Spleen (tissue), 11 donors: Measurements from ENCODE around the gene KBTBD8. TPM values are rescaled to one million over a fixed set of nuclear protein-coding genes. Genes with fewer than 3 reads are reported as not detected.

ENCODE experiments used
- DNase-seq: peaks from one replicate; pipeline ENCODE4 v3.0.0-alpha.2; 2020
- H3K27ac ChIP-seq, 8 donors: fragments of 200-600 bp; sonication (generic) in 7 of 8; 1 replicate in 4 of 8; 2 replicates in 4 of 8; pipeline versions ENCODE4 v1.5.0 to v1.8.0; 2016 to 2021; ENCODE audit warnings: inconsistent platforms in 4 of 8, mild to moderate bottlenecking in 4 of 8, moderate library complexity in 1 of 8
- H3K27me3 ChIP-seq, 7 donors: fragments of 200-600 bp; sonication (generic) in 6 of 7; replicated peaks in 1 of 7; 1 replicate in 4 of 7; 2 replicates in 3 of 7; pipeline versions ENCODE4 v1.5.0 to v1.8.0; 2016 to 2021; ENCODE audit warnings: inconsistent platforms in 3 of 7, mild to moderate bottlenecking in 1 of 7
- H3K36me3 ChIP-seq, 6 donors: fragments of 200-600 bp; sonication (generic) in 5 of 6; 1 replicate in 4 of 6; 2 replicates in 2 of 6; pipeline versions ENCODE4 v1.5.0 to v1.8.0; 2016 to 2021; ENCODE audit warnings: inconsistent platforms in 2 of 6
- H3K4me1 ChIP-seq, 6 donors: fragments of 200-600 bp; sonication (generic) in 5 of 6; 1 replicate in 3 of 6; 2 replicates in 3 of 6; pipeline versions ENCODE4 v1.5.0 to v1.8.0; 2016 to 2021; ENCODE audit warnings: inconsistent platforms in 3 of 6
- H3K4me3 ChIP-seq, 8 donors: fragments of 200-600 bp; sonication (generic) in 7 of 8; 1 replicate in 4 of 8; 2 replicates in 4 of 8; pipeline versions ENCODE4 v1.5.0 to v1.8.0; 2016 to 2021; ENCODE audit warnings: inconsistent platforms in 4 of 8, mild to moderate bottlenecking in 4 of 8, moderate library complexity in 2 of 8
- H3K9me3 ChIP-seq, 8 donors: fragments of 200-600 bp; sonication (generic) in 7 of 8; 1 replicate in 4 of 8; 2 replicates in 4 of 8; pipeline versions ENCODE4 v1.5.0 to v1.8.0; 2016 to 2021; ENCODE audit warnings: inconsistent platforms in 4 of 8
- CTCF ChIP-seq, 11 experiments: fragments of 200-600 bp in 7 of 11; fragments of 450-650 bp in 4 of 11; sonication (generic) in 4 of 11; IDR thresholded peaks in 8 of 11; conservative IDR thresholded peaks in 3 of 11; 1 replicate in 7 of 11; 2 replicates in 4 of 11; pipeline versions ENCODE4 v1.4.0 to v1.8.0; 2016 to 2021; ENCODE audit warnings: antibody characterized with exemption in 11 of 11, inconsistent platforms in 4 of 11, mild to moderate bottlenecking in 1 of 11
- POLR2A ChIP-seq, 3 donors: fragments of 450-650 bp; IDR thresholded peaks; one replicate each; pipeline ENCODE4 v1.5.1; 2017; ENCODE audit warnings: antibody characterized with exemption in 3 of 3, mild to moderate bottlenecking in 1 of 3
- POLR2AphosphoS5 ChIP-seq, 3 donors: sonication (generic); formaldehyde crosslinking; IDR thresholded peaks; one replicate each; pipeline ENCODE4 v1.5.1; 2017; ENCODE audit warnings: antibody characterized with exemption in 3 of 3
- whole genome bisulfite sequencing, 5 donors: extraction: QIAGEN DNeasy Blood & Tissue Kit in 3 of 5; methylation state at CpG; one replicate each; pipeline versions ENCODE4 v1.1.5 to v1.1.7; 2013 to 2018; 5-methylcytosine and 5-hydroxymethylcytosine counted together
- intact Hi-C: fragments of 100-400 bp; cut with DNase I; formaldehyde crosslinking; loops from one replicate; pipeline ENCODE4 v1.15.0; 2023; ENCODE audit warnings: low total_unique reads
- polyA plus RNA-seq, 3 donors: library from polyadenylated mRNA; stranded (reverse); fragments of 200-250 nt; gene quantifications; one replicate each; pipeline ENCODE4 v1.2.1, GENCODE V29; 2013
- total RNA-seq, 7 donors: library from RNA; depleted of rRNA in 3 of 7; stranded (reverse); fragments of >200 nt in 3 of 7; fragmentation: NEBNext Ultra II Directional in 4 of 7; extraction: Animal tissue kit (Norgen Biotek cat#: 25700) in 4 of 7; gene quantifications; one replicate each; pipeline versions ENCODE4 v1.1.0 to v1.2.1, GENCODE V29; 2016 to 2021
- donor health status: healthy with polysubstance abuse.
- donor health status: DM: no; HTN: no; CAD: no; lungs with moderate emphysema.
- donor health status: DM: no; HTN: no; CAD: no.
- donor health status: Bipolar disorder and iron deficiency.
- donor health status: healthy.
- donor health status: DM: no; HTN: no; CAD: no.
- donor health status: DM: yes; HTN: yes; CAD: no.

The KBTBD8 gene
- total and polyA plus RNA-seq, 10 donors = 9.8 to 31.9 (median 12.7) TPM

DNA sequence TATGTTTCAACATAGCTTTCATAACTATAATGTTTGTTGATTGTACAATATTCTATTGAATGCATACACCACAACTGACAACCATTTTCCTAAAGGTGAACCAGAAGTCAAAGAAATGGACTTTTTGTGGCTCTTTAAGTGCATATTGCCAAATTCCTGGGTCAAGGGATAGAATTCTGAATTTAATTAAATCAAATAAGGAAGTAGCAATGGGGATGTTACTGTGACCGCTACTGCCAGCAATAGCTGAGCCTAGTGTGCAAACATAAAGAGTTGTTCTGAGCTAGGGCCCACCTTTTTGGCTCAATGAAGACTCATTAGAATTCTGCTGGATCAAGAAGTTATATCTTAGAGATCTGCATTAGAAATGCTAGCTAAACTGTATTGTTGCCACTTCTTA, 17.3 kb upstream of the KBTBD8 start:
- H3K27me3 ChIP-seq = peaks cover 0 to 5% (median 0%) of the 10 kb centered on the region in 7 donors
- H3K36me3 ChIP-seq = no peaks in the 10 kb centered on the region
- no peaks in the 10 kb centered on the region for H3K4me1 ChIP-seq
- DNase-seq = no peak
- TF ChIP-seq POLR2A (IDR thresholded peaks at IDR 0.05) = no peak
- H3K27ac ChIP-seq = no peak overlapping the region
- H3K4me3 ChIP-seq = no peak overlapping the region
- WGBS, 5 donors = 75 to 90% (median 84%) methylated on average over 1 of the region's 1 CpG
- intact Hi-C loops = no loop called here
- H3K9me3 ChIP-seq = no peaks in the 10 kb centered on the region

DNA sequence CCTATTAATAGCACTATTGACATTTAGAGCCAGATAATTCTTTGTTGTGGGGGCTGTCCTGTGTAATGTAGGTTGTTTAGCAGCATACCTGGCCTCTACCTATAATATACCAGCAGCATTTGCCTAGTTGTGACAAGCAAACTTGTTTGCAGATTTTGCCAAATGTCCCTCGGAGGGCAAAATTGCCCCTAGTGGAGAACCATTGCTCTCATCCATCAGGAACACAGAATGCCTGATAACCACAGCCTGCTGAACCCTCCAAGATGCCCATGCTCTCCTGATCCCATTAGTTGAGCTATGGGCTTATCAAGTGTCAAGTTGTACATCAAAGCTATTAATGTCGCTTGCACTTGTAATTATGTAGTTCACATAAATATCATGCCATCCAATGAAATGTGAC, 15.0 kb upstream of the KBTBD8 start:
- 84 to 100% (median 84%) methylated on average over 2 of the region's 2 CpGs for WGBS, 5 donors
- intact Hi-C loops = no loop called here
- H3K27ac ChIP-seq = no peak overlapping the region
- no peaks in the 10 kb centered on the region for H3K4me1 ChIP-seq
- no peak for TF ChIP-seq POLR2AphosphoS5 (IDR thresholded peaks at IDR 0.05)
- no peak for TF ChIP-seq POLR2A (IDR thresholded peaks at IDR 0.05)
- TF ChIP-seq CTCF (IDR thresholded peaks at IDR 0.05 in 8 of 11, conservative IDR thresholded peaks at IDR 0.05 in 3 of 11) = no peak
- H3K36me3 ChIP-seq = no peaks in the 10 kb centered on the region
- H3K27me3 ChIP-seq = peaks cover 0 to 5% (median 0%) of the 10 kb centered on the region in 7 donors
- H3K9me3 ChIP-seq = no peaks in the 10 kb centered on the region
- no peak overlapping the region for H3K4me3 ChIP-seq
- no peak for DNase-seq

DNA sequence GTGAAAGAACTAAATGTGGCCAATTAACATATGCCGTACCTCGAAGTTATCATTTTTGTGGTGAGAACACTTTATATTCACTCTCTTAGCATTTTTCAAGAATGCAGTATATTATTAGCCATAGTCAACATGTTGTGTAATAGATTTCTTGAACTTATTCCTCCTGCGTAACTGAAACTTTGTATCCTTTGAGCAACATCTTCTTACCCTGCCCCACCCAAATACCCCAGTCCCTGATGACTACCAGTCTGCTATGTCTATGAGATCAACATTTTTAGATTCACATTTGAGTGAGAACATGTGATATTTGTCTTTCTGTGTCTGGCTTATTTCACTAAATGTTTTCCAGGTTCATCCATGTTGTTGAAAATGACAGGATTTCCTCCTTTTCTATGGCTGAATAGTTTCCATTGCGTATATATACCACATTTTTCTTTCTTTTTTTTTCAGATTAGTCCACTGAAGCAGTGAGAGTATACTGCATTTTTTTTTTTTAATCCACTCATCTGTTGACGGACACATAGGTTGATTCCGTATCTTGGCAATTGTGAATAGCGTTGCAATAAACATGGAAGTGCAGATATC, 12.7 kb upstream of the KBTBD8 start:
- DNase-seq = no peak
- H3K4me1 ChIP-seq = no peaks in the 10 kb centered on the region
- no peak overlapping the region for H3K4me3 ChIP-seq
- H3K27ac ChIP-seq = no peak overlapping the region
- no peaks in the 10 kb centered on the region for H3K9me3 ChIP-seq
- H3K27me3 ChIP-seq = peaks cover 0 to 5% (median 0%) of the 10 kb centered on the region in 7 donors
- H3K36me3 ChIP-seq = no peaks in the 10 kb centered on the region
- intact Hi-C loops = no loop called here
- TF ChIP-seq POLR2AphosphoS5 (IDR thresholded peaks at IDR 0.05) = no peak
- no peak for TF ChIP-seq POLR2A (IDR thresholded peaks at IDR 0.05)
- WGBS, 5 donors = 90 to 95% (median 93%) methylated on average over 7 of the region's 7 CpGs

GRCh38 chr3:66986406-66986805, 11.7 kb upstream of the KBTBD8 start:
- H3K36me3 ChIP-seq = no peaks in the 10 kb centered on the region
- WGBS, 5 donors = 76 to 95% (median 89%) methylated on average over 5 of the region's 5 CpGs
- no peak overlapping the region for H3K4me3 ChIP-seq
- intact Hi-C loops = no loop called here
- no peaks in the 10 kb centered on the region for H3K9me3 ChIP-seq
- H3K4me1 ChIP-seq = no peaks in the 10 kb centered on the region
- no peak for DNase-seq
- TF ChIP-seq POLR2AphosphoS5 (IDR thresholded peaks at IDR 0.05) (no peak), POLR2A (IDR thresholded peaks at IDR 0.05) (no peak), CTCF (IDR thresholded peaks at IDR 0.05 in 8 of 11, conservative IDR thresholded peaks at IDR 0.05 in 3 of 11) (no peak)
- no peak overlapping the region for H3K27ac ChIP-seq
- H3K27me3 ChIP-seq = peaks cover 0 to 5% (median 0%) of the 10 kb centered on the region in 7 donors

DNA sequence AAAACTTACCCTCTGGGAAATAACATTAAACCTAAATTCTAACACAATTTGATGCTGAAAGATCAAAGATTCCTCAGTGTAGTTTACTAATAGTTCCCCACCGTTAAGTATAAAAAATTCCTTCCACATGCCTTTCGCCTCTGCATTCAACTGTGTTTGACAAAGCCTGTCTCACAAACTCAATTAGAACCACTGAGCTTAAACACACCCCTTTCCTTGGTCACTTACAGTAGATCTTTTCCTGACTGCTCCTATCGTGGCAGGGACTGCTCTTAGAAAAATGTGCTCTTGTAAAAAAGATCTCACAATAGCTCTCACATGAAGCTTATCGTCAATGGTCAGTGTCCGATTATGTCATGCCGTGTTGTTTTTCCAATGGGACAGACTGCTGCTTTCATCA, 8.9 kb upstream of the KBTBD8 start:
- Histone ChIP-seq H3K4me1 (no peaks in the 10 kb centered on the region), H3K27ac (no peak overlapping the region), H3K9me3 (no peaks in the 10 kb centered on the region), H3K4me3 (no peak overlapping the region), H3K27me3 (no peaks in the 10 kb centered on the region), H3K36me3 (no peaks in the 10 kb centered on the region)
- DNase-seq = no peak
- 74 to 80% (median 79%) methylated on average over 6 of the region's 6 CpGs for WGBS, 5 donors
- TF ChIP-seq CTCF (IDR thresholded peaks at IDR 0.05 in 8 of 11, conservative IDR thresholded peaks at IDR 0.05 in 3 of 11) (no peak), POLR2A (IDR thresholded peaks at IDR 0.05) (no peak), POLR2AphosphoS5 (IDR thresholded peaks at IDR 0.05) (no peak)
- intact Hi-C loops = no loop called here
